Activated naive CD8-positive, alpha-beta T cell treated with anti-CD3 and anti-CD28 coated beads, Interleukin-2, amount 50 U/mL, for 24 hours (primary cell): ENCODE measurements around the gene TFF1.
A peak's percentile ranks its signal among the peaks of the same experiment; 100 is the strongest.

Source experiments
- ATAC-seq: fragments of 150-1000 bp; cut with Tn5 transposase; one replicate; pipeline ENCODE4 v1.10.0; 2021
- DNase-seq: peaks from one replicate; pipeline ENCODE4 v3.0.0; 2021
- H3K27ac Mint-ChIP-seq: one replicate; pipeline ENCODE4 v1.8.0; 2021; ENCODE audit warnings: mild to moderate bottlenecking, mixed read lengths
- H3K27me3 Mint-ChIP-seq: one replicate; pipeline ENCODE4 v1.8.0; 2021; ENCODE audit warnings: mixed read lengths
- H3K36me3 Mint-ChIP-seq: one replicate; pipeline ENCODE4 v1.8.0; 2021; ENCODE audit warnings: low read depth, mixed read lengths
- H3K4me1 Mint-ChIP-seq: one replicate; pipeline ENCODE4 v1.8.0; 2021; ENCODE audit warnings: mixed read lengths
- H3K4me3 Mint-ChIP-seq: one replicate; pipeline ENCODE4 v1.8.0; 2021; ENCODE audit warnings: mild to moderate bottlenecking, moderate library complexity, mixed read lengths
- H3K9me3 Mint-ChIP-seq: one replicate; pipeline ENCODE4 v1.8.0; 2021; ENCODE audit warnings: mixed read lengths

The TFF1 gene

GRCh38 chr21:42341776-42342542, 24.4 kb downstream of the TFF1 start:
- H3K27me3 Mint-ChIP-seq = no peaks in the 10 kb centered on the region
- H3K4me1 Mint-ChIP-seq = peaks cover 14% of the 10 kb centered on the region
- H3K36me3 Mint-ChIP-seq = no peaks in the 10 kb centered on the region
- DNase-seq = no peak
- no peak for ATAC-seq
- H3K27ac Mint-ChIP-seq = no peak overlapping the region
- H3K4me3 Mint-ChIP-seq = no peak overlapping the region
- H3K9me3 Mint-ChIP-seq = no peaks in the 10 kb centered on the region

GRCh38 chr21:42340187-42341050, 25.9 kb downstream of the TFF1 start:
- H3K9me3 Mint-ChIP-seq = no peaks in the 10 kb centered on the region
- no peak overlapping the region for H3K4me3 Mint-ChIP-seq
- peaks cover 14% of the 10 kb centered on the region for H3K4me1 Mint-ChIP-seq
- H3K36me3 Mint-ChIP-seq = no peaks in the 10 kb centered on the region
- no peaks in the 10 kb centered on the region for H3K27me3 Mint-ChIP-seq
- ATAC-seq = no peak
- H3K27ac Mint-ChIP-seq = no peak overlapping the region
- DNase-seq = no peak

- H3K36me3 Mint-ChIP-seq = no peaks in the 10 kb centered on the region
- no peaks in the 10 kb centered on the region for H3K9me3 Mint-ChIP-seq
- no peaks in the 10 kb centered on the region for H3K27me3 Mint-ChIP-seq
- H3K4me1 Mint-ChIP-seq = peaks cover 14% of the 10 kb centered on the region
- H3K27ac Mint-ChIP-seq = no peak overlapping the region
- no peak for DNase-seq
- H3K4me3 Mint-ChIP-seq = no peak overlapping the region
- no peak for ATAC-seq
These were observed 27.3 kb downstream of the TFF1 start for GRCh38 chr21:42338729-42339715.

- Mint-ChIP-seq H3K4me1 (peaks cover 14% of the 10 kb centered on the region), H3K27ac (peak overlapping the region; percentile 54), H3K4me3 (no peak overlapping the region), H3K27me3 (peaks cover 3% of the 10 kb centered on the region), H3K36me3 (no peaks in the 10 kb centered on the region), H3K9me3 (no peaks in the 10 kb centered on the region)
- peak; percentile 86 for DNase-seq
- peak; percentile 95 for ATAC-seq
These were observed 28.3 kb downstream of the TFF1 start for GRCh38 chr21:42337830-42338728.

GRCh38 chr21:42337276-42337675, 29.1 kb downstream of the TFF1 start:
- Mint-ChIP-seq H3K27me3 (peaks cover 3% of the 10 kb centered on the region), H3K4me1 (peaks cover 14% of the 10 kb centered on the region), H3K4me3 (no peak overlapping the region), H3K36me3 (no peaks in the 10 kb centered on the region), H3K9me3 (no peaks in the 10 kb centered on the region), H3K27ac (no peak overlapping the region)
- DNase-seq (no peak), ATAC-seq (no peak)

- Mint-ChIP-seq H3K27ac (no peak overlapping the region), H3K36me3 (no peaks in the 10 kb centered on the region), H3K4me1 (peaks cover 14% of the 10 kb centered on the region), H3K4me3 (no peak overlapping the region), H3K27me3 (peaks cover 5% of the 10 kb centered on the region), H3K9me3 (peaks cover 10% of the 10 kb centered on the region)
- ATAC-seq (no peak), DNase-seq (no peak)
These were observed 30.3 kb downstream of the TFF1 start for GRCh38 chr21:42336054-42336453.

- DNase-seq (no peak), ATAC-seq (no peak)
- no peak overlapping the region for H3K27ac Mint-ChIP-seq
- peaks cover 5% of the 10 kb centered on the region for H3K27me3 Mint-ChIP-seq
- H3K4me3 Mint-ChIP-seq = no peak overlapping the region
- H3K36me3 Mint-ChIP-seq = no peaks in the 10 kb centered on the region
- H3K4me1 Mint-ChIP-seq = peaks cover 6% of the 10 kb centered on the region
- peaks cover 11% of the 10 kb centered on the region for H3K9me3 Mint-ChIP-seq
These were observed 33.6 kb downstream of the TFF1 start for GRCh38 chr21:42332557-42333317.

- Mint-ChIP-seq H3K36me3 (no peaks in the 10 kb centered on the region), H3K27ac (no peak overlapping the region), H3K4me1 (no peaks in the 10 kb centered on the region), H3K4me3 (no peak overlapping the region), H3K27me3 (peaks cover 5% of the 10 kb centered on the region), H3K9me3 (peaks cover 11% of the 10 kb centered on the region)
- no peak for DNase-seq
- no peak for ATAC-seq
These were observed 34.7 kb downstream of the TFF1 start for GRCh38 chr21:42331660-42332059.

GRCh38 chr21:42330380-42331371, 35.7 kb downstream of the TFF1 start:
- Mint-ChIP-seq H3K4me1 (no peaks in the 10 kb centered on the region), H3K27me3 (peaks cover 7% of the 10 kb centered on the region), H3K9me3 (peaks cover 11% of the 10 kb centered on the region), H3K27ac (no peak overlapping the region), H3K4me3 (no peak overlapping the region), H3K36me3 (no peaks in the 10 kb centered on the region)
- ATAC-seq = no peak
- no peak for DNase-seq

GRCh38 chr21:42324896-42325295, 41.4 kb downstream of the TFF1 start:
- peaks cover 5% of the 10 kb centered on the region for H3K27me3 Mint-ChIP-seq
- DNase-seq = no peak
- ATAC-seq = no peak
- H3K4me3 Mint-ChIP-seq = no peak overlapping the region
- no peak overlapping the region for H3K27ac Mint-ChIP-seq
- H3K36me3 Mint-ChIP-seq = no peaks in the 10 kb centered on the region
- H3K9me3 Mint-ChIP-seq = no peaks in the 10 kb centered on the region
- H3K4me1 Mint-ChIP-seq = no peaks in the 10 kb centered on the region

GRCh38 chr21:42321845-42322244, 44.5 kb downstream of the TFF1 start:
- no peak for ATAC-seq
- no peak overlapping the region for H3K4me3 Mint-ChIP-seq
- no peak for DNase-seq
- peaks cover 5% of the 10 kb centered on the region for H3K27me3 Mint-ChIP-seq
- no peak overlapping the region for H3K27ac Mint-ChIP-seq
- H3K36me3 Mint-ChIP-seq = no peaks in the 10 kb centered on the region
- H3K4me1 Mint-ChIP-seq = peaks cover 6% of the 10 kb centered on the region
- no peaks in the 10 kb centered on the region for H3K9me3 Mint-ChIP-seq

GRCh38 chr21:42321231-42321630, 45.1 kb downstream of the TFF1 start:
- no peak overlapping the region for H3K4me3 Mint-ChIP-seq
- peaks cover 4% of the 10 kb centered on the region for H3K27me3 Mint-ChIP-seq
- no peaks in the 10 kb centered on the region for H3K36me3 Mint-ChIP-seq
- H3K27ac Mint-ChIP-seq = no peak overlapping the region
- ATAC-seq = no peak
- no peak for DNase-seq
- H3K9me3 Mint-ChIP-seq = no peaks in the 10 kb centered on the region
- H3K4me1 Mint-ChIP-seq = peaks cover 6% of the 10 kb centered on the region
